H1 (cell line): ENCODE results near the gene COL20A1.

Experiments
- BCL11A ChIP-seq, 2 experiments: IDR thresholded peaks; one replicate each; pipeline ENCODE4 v1.6.1; 2011; ENCODE audit warnings: low read depth in 2 of 2, low read length in 2 of 2, mild to moderate bottlenecking in 2 of 2
- CHD2 ChIP-seq: IDR thresholded peaks from 2 replicates; pipeline ENCODE4 v1.6.1; 2012; ENCODE audit warnings: low read length, improper control_type of control experiment
- CTCF ChIP-seq, 3 experiments: IDR thresholded peaks; 1 replicate in 2 of 3; 2 replicates in 1 of 3; pipeline versions ENCODE4 v1.5.1 to v1.6.1; 2011; ENCODE audit warnings: low read length in 3 of 3, mild to moderate bottlenecking in 3 of 3, inconsistent platforms in 2 of 3, low read depth in 1 of 3, moderate library complexity in 1 of 3; ENCODE audit not compliant: insufficient read depth in 1 of 3; ENCODE audit errors: control extremely low read depth in 1 of 3
- FOSL1 ChIP-seq: IDR thresholded peaks from 2 replicates; pipeline ENCODE4 v1.6.1; 2011; ENCODE audit warnings: mild to moderate bottlenecking, low read depth, low read length, moderate library complexity; ENCODE audit not compliant: insufficient read depth
- JUN ChIP-seq: IDR thresholded peaks from 2 replicates; pipeline ENCODE4 v1.6.1; 2011; ENCODE audit warnings: low read depth, mild to moderate bottlenecking, improper control_type of control experiment, low read length
- MAFK ChIP-seq: IDR thresholded peaks from 2 replicates; pipeline ENCODE4 v1.6.1; 2012; ENCODE audit warnings: low read depth, mild to moderate bottlenecking, improper control_type of control experiment, low read length
- MAX ChIP-seq: IDR thresholded peaks from 2 replicates; pipeline ENCODE4 v1.6.1; 2012; ENCODE audit warnings: inconsistent platforms
- NANOG ChIP-seq: IDR thresholded peaks from 2 replicates; pipeline ENCODE4 v1.6.1; 2011; ENCODE audit warnings: low read length, low read depth, mild to moderate bottlenecking, inconsistent platforms; ENCODE audit not compliant: insufficient read depth, poor library complexity, severe bottlenecking
- POLR2A ChIP-seq, 2 experiments: IDR thresholded peaks; 1 replicate in 1 of 2; 2 replicates in 1 of 2; pipeline ENCODE4 v1.6.1; 2011; ENCODE audit warnings: low read depth in 2 of 2, low read length in 2 of 2, mild to moderate bottlenecking in 2 of 2; ENCODE audit errors: control extremely low read depth in 1 of 2
- TAF1 ChIP-seq: IDR thresholded peaks from 2 replicates; pipeline ENCODE4 v1.6.1; 2011; ENCODE audit warnings: mild to moderate bottlenecking, low read depth, low read length
- TAF7 ChIP-seq: optimal IDR thresholded peaks from 2 replicates; pipeline ENCODE3; 2011; ENCODE audit warnings: low read depth, mild to moderate bottlenecking, inconsistent platforms, low read length, moderate library complexity, borderline replicate concordance
- YY1 ChIP-seq: IDR thresholded peaks from 2 replicates; pipeline ENCODE4 v1.6.1; 2011; ENCODE audit warnings: low read depth, mild to moderate bottlenecking, low read length
- ZNF274 ChIP-seq: IDR thresholded peaks from 2 replicates; pipeline ENCODE4 v1.7.0; 2012; ENCODE audit warnings: low read length, borderline replicate concordance; ENCODE audit errors: extremely low read depth

- TF ChIP-seq POLR2A (IDR thresholded peaks at IDR 0.05; ENCODE audit: control extremely low read depth in 1 of 2, low read depth in 2 of 2, low read length in 2 of 2) (no peak), NANOG (no peak), FOSL1 (no peak), CTCF (IDR thresholded peaks at IDR 0.05; ENCODE audit: control extremely low read depth in 1 of 3, insufficient read depth in 1 of 3, low read depth in 1 of 3, low read length in 3 of 3) (no peak), CHD2 (no peak), JUN (no peak), ZNF274 (no peak), TAF7 (no peak), MAX (no peak), MAFK (no peak), YY1 (no peak), BCL11A (IDR thresholded peaks at IDR 0.05; ENCODE audit: low read depth in 2 of 2, low read length in 2 of 2) (no peak), TAF1 (no peak)
These were observed 14.7 kb downstream of the COL20A1 start for GRCh38 chr20:63307538-63308217.
